GM21528 (cell line): ENCODE results near the gene BACH1.
"Not testable (repeated sequence)": the region's sequence is repeated elsewhere in the genome, so short reads cannot be mapped to it uniquely, and the experiment has no call there.

Experiments
- ATAC-seq: cut with Tn5 transposase; IDR thresholded peaks from one replicate; pipeline ENCODE4 v1.9.1; 2021; ENCODE audit warnings: mild to moderate bottlenecking, moderate library complexity; ENCODE audit not compliant: unreplicated experiment, low FRiP score

Gene BACH1

DNA sequence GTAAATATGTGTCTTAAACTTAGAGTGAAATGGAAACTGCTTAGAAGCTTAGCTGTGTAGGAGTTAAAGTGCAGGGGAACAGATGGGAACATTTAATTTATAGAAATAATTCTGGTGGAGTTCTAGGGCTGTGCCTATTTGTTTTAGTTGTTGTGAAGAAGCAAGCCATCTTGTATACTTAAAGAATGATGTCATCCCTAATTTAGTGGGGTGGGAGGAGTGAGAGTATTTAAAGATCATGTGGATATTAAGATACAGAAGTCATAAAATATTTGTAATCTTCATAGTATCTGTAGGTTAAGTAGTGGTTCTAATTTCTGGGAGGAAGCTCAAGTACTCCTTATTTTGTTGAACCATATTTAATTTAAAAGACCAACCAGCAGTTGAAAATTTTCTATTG lies 41.5 kb downstream of the BACH1 start:
- ATAC-seq, result no peak

DNA sequence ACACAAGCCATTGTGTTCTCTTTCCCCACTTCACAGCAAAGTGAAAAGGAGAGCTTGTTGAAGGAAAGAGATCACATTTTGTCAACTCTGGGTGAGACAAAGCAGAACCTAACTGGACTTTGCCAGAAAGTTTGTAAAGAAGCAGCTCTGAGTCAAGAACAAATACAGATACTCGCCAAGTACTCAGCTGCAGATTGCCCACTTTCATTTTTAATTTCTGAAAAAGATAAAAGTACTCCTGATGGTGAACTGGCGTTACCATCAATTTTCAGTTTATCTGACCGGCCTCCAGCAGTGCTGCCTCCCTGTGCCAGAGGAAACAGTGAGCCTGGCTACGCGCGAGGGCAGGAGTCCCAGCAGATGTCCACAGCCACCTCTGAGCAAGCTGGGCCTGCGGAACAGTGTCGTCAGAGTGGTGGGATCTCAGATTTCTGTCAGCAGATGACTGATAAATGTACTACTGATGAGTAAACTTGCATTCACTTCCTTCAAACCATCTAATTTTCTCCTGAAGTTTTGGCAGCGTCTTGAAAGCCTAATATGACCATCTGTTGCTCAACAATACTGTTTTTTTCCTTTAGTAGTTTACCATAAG lies 43.7 kb downstream of the BACH1 start:
- no peak for ATAC-seq

DNA sequence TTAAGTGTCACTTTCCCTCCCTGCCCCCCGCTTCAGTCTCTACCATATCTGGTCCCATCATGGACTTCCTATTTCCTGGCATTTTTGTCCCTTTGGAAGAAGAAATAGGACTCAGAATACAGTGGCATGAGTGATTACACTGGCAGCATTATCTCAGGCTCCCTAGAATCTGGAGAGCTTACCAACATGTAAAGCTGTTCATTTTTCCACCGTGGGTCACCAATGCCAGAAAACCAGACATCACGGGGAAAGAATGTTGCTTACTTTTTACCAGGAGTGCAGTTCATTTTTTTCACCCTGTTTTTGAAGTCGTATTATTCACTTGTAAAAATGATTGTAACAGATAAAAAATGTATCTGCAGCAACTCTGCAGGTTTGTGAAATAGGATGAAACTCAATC lies 44.8 kb downstream of the BACH1 start:
- no peak for ATAC-seq

DNA sequence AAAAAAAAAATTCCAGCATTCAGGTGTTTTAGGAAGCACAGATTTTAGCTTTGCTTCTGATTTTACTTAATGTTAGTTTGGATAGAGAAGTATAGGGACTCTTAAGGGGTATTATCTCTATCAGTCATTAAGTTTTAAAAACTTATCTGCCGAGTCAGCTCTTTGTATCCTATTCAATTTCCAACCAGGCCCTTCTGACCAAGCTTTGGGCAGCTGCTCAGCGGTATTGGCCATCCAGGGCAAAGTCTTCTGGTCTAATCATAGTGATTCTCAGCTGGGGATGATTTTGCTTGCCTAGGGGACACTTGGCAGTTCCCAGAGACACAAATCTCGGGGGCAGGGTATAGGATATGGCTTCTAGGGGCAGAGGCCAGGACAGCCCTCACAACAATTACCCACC lies 47.6 kb downstream of the BACH1 start:
- ATAC-seq, result no peak

DNA sequence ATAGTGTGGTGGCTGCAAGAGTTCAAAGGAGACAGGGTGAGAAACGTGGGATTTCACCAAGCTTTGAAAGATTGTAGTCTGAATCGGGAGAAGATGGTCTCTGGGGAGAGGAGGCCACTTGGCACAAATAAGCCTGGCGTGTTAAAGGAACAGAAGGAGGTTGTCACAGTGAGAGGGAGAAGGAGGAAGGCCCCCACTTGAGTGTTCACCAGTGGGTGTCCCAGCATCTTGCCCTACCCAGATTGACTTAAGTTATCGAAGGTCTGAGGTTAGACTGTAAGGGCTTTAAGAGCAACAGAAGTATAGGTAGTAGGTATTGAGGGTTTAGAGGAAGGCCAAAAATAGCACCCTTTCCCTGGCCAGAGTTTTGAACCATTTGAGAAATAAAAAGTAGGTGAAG lies 48.0 kb downstream of the BACH1 start:
- no peak for ATAC-seq

DNA sequence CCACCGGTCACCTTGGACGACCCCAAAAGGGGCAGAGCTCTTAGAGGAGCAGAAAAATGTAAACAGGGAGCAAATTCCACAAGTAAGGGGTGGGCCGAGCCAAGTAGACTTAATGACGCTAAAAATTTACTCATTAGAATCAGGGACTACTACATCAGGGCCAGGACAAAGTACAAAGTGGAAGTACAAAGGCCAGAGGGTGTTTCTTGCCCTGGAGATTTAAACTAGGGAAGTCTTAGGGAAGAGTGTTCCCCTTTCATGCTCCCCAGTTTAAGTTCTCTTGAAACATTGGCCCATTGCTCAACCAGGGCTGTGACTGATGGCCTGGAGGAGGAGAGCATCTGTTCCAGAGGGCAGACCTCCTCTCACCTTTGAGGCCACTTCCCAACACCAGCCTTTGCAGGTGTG lies 48.6 kb downstream of the BACH1 start:
- no peak for ATAC-seq

DNA sequence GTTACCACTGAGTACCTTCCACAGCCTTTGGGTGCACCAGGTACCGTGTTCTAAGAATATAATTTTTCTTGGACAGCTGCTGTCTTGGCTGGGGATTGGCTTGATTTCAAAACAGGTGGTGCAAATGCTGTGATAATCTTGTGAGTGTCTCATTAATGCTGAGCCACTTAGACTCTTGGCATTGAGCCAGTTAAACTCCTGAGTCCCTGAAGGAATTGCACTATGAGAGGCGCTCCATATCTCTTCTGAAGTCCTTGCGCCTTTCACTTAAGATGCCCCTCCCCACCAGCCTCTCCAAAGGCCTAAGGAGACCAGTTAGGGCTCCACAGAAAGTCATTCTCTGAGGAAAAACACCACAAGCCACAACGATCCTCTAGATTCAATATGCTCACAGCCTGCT lies 51.0 kb downstream of the BACH1 start:
- no peak for ATAC-seq

DNA sequence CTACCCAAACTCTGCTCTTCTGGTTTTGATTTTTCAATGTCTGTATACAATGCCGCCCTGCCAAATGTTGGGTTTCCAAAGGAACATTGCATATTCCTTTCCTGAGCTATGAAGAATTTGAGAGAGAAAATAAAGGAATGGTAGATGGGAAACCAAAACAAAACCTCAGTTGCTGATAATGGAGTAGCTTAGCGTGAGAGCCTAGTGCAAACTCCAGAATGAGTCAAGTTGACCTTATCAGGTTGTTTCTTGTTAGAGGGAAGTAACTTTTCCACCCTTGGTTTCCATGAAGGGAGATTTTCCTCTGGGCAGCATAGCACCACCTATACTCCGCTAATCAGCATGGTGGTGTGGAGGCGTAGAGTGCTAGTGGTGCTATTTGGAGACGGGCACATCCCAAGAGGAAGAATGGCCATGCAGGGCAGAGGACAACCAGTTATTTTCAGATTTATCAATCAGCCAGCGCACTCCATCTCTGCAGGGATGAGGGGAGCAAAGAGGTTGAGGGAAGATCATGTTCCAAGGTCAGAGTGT lies 51.6 kb downstream of the BACH1 start:
- no peak for ATAC-seq

DNA sequence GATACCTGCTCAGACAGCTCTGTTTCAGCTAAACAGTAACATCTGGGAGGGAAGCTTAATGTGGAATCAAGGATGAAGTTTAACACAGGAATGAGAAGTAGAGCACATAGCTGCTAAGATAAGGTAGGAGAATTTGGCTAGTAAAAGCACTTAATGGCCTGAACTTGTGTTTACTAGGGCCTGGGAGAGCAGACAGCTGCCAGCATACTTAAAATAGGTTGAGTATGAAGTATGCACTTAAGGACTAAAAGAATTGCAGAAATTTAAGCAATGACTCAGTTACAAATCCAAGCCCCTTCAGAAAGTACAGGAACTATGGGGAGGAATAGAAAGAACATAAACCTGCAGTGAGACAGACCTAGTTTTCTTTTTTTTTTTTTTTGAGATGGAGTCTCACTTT lies 53.0 kb downstream of the BACH1 start:
- ATAC-seq, result no peak

DNA sequence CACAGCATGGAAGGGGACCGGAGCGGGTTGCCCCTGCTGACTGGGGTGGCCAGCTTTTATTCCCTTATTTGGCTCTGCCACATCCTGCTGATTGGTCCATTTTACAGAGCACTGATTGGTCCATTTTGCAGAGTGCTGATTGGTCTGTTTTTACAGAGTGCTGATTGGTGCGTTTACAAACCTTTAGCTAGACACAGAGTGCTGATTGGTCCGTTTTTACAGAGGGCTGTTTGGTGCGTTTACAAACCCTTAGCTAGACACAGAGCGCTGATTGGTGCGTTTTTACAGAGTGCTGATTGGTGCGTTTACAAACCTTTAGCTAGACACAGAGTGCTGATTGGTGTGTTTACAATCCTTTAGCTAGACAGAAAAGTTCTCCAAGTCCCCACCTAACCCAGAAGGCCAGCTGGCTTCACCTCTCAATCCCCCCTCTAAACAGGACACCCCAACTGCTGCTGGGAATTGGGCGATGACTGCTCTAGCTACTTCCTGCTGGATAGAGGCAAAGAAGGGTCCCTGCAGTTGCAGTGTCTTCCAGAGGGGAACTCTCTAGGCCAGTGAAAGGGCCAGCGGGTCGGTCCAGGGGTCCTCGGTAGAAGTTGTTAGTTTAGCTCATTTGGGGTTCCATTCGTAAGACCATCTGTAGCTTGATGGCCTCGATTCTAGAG lies 56.5 kb downstream of the BACH1 start:
- ATAC-seq, result not testable (repeated sequence)

DNA sequence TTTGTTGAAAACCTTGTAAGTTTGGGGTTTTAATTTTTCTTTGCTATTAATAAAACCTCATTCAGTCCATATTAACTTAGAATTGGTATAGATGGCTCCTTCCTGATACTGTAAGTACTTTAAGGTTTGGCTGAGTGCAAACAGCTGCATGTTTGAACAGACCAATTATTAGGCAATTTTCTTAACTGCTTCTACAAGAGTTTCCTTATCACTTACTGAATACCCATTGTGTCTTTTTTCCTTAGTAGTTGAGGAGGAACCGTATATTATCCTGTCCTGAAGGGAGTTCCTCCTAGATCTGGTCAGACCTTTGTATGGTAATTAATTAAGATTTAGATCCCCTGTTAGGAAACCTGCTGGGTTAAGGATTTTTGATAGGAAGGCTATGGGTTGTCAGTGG lies 57.6 kb downstream of the BACH1 start:
- not testable (repeated sequence) for ATAC-seq

DNA sequence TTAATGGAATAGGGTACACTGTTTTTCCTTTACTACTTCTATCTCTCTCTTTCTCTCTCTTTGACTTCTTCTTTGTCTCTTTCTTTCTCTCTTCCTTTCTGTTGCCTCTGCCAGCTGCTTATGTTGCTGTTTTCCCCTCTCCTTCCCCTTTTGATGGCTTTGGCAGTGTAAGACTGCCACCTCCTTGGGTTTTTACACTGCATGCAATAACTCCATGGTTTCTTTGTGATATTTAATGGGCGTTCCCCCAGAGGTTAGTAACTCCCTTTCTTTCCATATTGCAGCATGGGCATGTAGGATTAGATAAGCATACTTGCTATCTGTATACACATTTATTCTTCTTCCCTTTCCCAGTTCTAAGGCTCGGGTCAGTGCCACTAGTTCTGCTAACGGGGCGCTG lies 58.1 kb downstream of the BACH1 start:
- not testable (repeated sequence) for ATAC-seq

DNA sequence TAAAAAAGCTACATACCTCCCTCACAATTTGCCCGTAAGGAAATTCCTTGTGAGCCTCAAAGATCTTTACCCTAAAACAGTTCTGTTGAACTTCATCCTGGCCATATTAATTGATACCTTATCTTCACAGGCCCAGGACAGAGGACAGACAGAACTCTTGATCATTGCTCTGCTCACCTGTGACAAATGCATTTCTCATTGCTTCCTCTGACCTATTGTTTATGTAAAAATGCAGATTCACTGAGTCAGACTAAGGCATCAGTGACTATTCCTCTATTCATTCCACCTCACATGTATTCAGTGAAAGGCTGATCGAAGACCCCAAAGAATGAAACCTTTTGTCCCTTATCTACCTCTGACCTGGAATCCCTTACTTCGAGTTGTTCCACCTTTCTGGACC lies 61.0 kb downstream of the BACH1 start:
- ATAC-seq, result no peak

DNA sequence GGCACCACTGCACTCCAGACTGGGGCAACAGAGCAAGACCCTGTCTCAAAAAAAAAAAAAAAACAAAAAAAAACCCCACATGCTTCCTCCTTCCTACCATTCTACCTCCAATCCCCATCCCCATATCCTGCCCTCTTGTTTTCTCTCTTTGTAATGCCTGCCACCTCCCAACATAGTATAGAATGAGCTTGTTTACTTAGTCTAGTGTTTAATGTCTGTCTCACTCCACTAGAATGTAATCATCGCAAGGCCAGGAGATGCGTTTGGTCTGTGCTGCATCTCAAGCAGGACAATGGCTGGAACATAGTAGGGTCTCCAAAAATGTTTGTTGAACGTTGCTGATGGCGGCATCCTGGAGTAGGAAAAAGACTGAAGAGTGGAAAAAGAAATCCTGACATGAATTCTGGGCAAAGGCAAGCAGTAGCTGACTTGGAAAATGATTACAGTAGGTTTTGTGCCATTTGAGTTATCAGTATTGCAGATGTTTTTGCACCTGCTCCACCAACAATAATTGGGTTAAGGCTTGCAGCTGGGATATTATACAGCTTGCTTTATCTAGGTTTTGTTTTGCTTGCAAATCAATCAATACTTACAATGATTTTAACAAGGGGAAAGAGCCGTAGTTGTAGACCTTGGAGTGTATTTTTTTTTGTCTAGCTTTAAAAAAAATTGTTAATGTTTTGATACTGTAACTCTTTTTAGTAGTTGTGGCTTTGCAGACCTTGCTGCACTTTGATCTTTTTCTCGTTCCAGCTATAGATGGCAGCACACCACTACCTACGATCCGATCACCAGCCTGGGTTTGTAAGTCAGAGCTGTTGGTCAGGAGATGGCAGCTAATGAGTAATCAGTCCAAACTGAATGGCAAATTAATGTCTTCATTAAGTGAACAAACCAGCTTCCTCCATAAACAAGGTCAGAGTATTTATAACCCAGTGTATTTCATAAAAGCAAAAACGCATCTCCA lies 62.4 kb downstream of the BACH1 start:
- no peak for ATAC-seq

DNA sequence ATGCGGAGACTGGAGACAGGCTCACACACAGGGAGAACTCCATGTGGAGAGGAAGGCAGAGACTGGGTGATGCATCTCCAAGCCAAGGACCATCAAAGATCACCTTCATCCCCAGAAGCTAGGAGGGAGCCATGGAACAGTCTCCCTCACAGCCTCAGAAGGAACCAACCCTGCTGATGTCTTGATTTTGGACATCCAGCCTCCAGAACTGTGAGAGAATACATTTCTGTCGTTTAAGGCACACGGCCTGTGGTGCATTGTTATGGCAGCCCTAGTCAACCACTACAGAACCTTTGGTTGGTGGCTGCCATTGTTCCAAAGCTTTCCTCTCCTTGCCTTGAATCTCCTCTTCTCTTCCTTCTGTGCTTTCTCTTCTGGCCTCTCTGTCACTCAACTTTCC lies 64.0 kb downstream of the BACH1 start:
- ATAC-seq, result no peak

DNA sequence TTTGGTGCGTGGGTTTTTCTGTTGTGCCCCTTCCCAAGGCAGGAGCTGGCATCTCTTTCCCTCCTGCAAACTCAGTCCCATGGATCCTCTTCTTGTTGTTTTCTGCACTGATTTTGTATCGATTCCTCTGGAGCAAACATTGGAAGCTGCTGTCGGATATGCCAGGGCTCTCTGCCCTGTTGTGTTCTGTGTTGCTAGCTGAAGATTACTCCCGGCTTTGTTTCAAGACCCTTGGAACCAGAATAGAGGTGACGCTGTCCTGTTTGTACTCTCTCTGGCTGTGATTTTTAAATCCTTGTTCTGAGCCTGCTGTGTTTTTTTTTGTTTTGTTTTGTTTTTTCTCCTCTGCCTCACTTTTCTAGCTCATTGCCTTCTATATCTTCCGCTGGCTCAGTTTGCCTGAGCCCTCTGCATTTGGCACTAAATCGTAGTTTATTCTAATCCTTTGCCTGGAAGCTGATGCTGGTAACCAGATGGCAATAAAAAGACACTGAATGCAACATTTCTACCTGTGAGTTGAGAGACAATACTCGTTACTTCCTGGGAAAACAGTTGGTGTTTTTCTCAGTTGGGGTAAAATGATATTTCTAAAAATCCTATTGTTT lies 67.0 kb downstream of the BACH1 start:
- no peak for ATAC-seq

DNA sequence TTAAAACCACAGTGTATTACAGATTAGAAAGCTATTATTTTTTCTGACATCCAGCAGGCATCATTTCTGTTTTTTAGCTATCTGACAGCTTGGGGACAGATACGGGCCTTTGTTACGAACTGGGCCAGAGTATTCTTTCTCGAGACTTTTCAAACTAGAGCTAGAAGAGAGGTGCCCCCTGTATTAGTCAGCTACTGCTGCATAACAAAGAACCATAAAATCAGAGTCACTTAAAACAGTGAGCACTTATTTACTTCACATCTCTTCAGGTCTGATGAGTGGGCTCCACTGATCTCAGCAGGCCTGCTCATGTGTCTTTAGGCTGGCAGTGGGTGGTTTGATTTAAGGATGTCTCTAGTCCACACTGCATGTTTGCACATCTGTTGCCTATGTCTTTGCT lies 67.8 kb downstream of the BACH1 start:
- ATAC-seq, result no peak

DNA sequence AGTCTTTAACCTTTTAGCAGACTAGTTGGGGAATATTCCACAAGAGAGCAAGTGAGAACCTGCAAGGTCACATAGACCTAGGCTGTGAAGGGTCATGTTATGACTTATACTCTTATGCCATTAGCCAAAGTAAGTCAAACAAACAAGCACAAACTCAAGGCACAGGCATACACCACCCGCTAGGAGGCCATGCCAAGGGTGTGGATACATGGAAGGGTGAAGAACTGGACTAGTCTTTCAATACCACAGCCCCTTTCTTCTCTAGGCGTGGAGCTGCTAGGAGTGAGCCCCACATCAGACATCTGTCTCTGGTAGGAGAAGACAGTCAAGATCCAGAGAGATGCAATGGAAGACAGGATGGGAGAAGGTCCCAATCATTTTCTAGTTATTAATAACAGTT lies 68.6 kb downstream of the BACH1 start:
- ATAC-seq, result no peak

DNA sequence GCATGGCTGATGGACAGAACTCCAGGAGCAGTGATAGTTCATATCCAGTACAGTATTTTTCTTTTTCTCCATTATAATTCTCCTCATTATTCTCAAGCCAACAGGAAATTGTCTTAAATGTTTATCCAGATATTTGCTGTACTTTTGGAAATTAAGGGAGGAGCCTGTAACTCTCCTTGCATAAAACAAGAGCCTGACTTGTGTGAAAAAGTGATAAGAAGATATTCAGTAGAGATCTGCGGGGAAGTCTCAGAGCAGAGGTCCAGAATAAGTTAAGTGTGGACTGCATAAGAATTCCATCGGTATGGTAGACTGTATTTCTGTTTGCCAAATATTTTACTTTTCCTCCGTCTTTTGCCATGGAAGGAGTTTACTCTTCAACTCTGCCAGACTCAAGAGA lies 70.2 kb downstream of the BACH1 start:
- no peak for ATAC-seq

DNA sequence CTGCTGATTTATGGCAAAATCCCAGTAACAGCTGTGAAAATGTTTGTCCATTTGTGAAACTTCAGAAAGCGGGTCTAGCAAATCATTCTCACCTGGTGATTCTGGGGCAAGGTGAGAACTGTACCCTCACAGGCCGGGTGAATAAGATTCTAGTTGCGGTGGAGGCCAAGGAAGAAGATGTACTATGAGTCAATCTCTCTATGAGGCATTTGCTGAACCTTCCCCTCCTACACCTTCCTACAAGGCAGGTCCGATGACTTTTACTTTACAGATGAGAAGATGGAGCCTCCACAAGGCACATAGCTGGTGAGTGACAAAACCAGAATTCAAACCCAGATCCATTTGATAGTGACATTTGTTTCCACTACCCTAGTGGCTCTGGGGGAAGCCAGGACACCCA lies 72.7 kb downstream of the BACH1 start:
- ATAC-seq, result no peak
